ENCODE measurements around the gene IRS2. TPM values are rescaled to one million over a fixed set of nuclear protein-coding genes. Genes with fewer than 3 reads are reported as not detected.
A peak's percentile ranks its signal among the peaks of the same experiment; 100 is the strongest.

The IRS2 gene
- total and polyA plus RNA-seq, 8 donors, result 4.9 to 15.8 (median 7.7) TPM

- H3K4me1 ChIP-seq, result peaks cover 11 to 74% of the 10 kb centered on the region in 2 donors
Measured at GRCh38 chr13:109785141-109785891, 1.1 kb downstream of the IRS2 start.

GRCh38 chr13:109784590-109785140 lies 1.7 kb downstream of the IRS2 start:
- H3K27me3 ChIP-seq, result peaks cover 0 to 15% of the 10 kb centered on the region in 2 donors
- ATAC-seq (peak; percentile 64), DNase-seq (peak in 3 of 4 donors; percentile 64 to 97 (median 79))
- H3K9me3 ChIP-seq, result no peaks in the 10 kb centered on the region
- peak overlapping the region; percentile 56 to 89 for H3K27ac ChIP-seq
- intact Hi-C loops (cut with DNase I), result loop anchor here in 1 of 2 donors (10.0 kb wide), 1 partner anchor 820 kb away; no protein-coding TSS in a partner anchor
- TF ChIP-seq CTCF (IDR thresholded peaks at IDR 0.05), result peak; percentile 53 to 68
- peaks cover 18 to 74% of the 10 kb centered on the region in 2 donors for H3K4me1 ChIP-seq
- peak overlapping the region; percentile 38 to 80 for H3K4me3 ChIP-seq
- H3K36me3 ChIP-seq, result peaks cover 0 to 37% of the 10 kb centered on the region in 2 donors

More at GRCh38 chr13:109785141-109785891, 1.1 kb downstream of the IRS2 start:
- H3K27me3 ChIP-seq, result peaks cover 0 to 15% of the 10 kb centered on the region in 2 donors
- H3K9me3 ChIP-seq, result no peaks in the 10 kb centered on the region
- peak in 3 of 4 donors; percentile 46 to 89 (median 49) for DNase-seq
- peak overlapping the region; percentile 84 to 89 for H3K27ac ChIP-seq
- intact Hi-C loops (cut with DNase I), result loop anchor here in 1 of 2 donors (10.0 kb wide), 1 partner anchor 821 kb away; no protein-coding TSS in a partner anchor
- no peak for TF ChIP-seq CTCF (IDR thresholded peaks at IDR 0.05)
- peak overlapping the region; percentile 38 to 80 for H3K4me3 ChIP-seq
- peak; percentile 3 for ATAC-seq
- peaks cover 0 to 37% of the 10 kb centered on the region in 2 donors for H3K36me3 ChIP-seq

GRCh38 chr13:109783815-109784589 lies 2.4 kb downstream of the IRS2 start:
- no peaks in the 10 kb centered on the region for H3K9me3 ChIP-seq
- H3K4me1 ChIP-seq, result peaks cover 18 to 74% of the 10 kb centered on the region in 2 donors
- H3K4me3 ChIP-seq, result peak overlapping the region; percentile 31 to 80
- DNase-seq (peak in 1 of 4 donors; percentile 81), ATAC-seq (no peak)
- intact Hi-C loops (cut with DNase I), result loop anchor here in 1 of 2 donors (10.0 kb wide), 1 partner anchor 819 kb away; no protein-coding TSS in a partner anchor
- H3K36me3 ChIP-seq, result peaks cover 0 to 37% of the 10 kb centered on the region in 2 donors
- no peak overlapping the region for H3K27ac ChIP-seq
- no peak for TF ChIP-seq CTCF (IDR thresholded peaks at IDR 0.05)
- H3K27me3 ChIP-seq, result peaks cover 0 to 11% of the 10 kb centered on the region in 2 donors

- intact Hi-C loops (cut with DNase I), result loop anchor here in 1 of 2 donors (10.0 kb wide), 1 partner anchor 819 kb away; no protein-coding TSS in a partner anchor
- TF ChIP-seq CTCF (IDR thresholded peaks at IDR 0.05), result no peak
- Histone ChIP-seq H3K4me1 (peaks cover 18 to 74% of the 10 kb centered on the region in 2 donors), H3K36me3 (peaks cover 0 to 37% of the 10 kb centered on the region in 2 donors), H3K9me3 (no peaks in the 10 kb centered on the region), H3K27me3 (peaks cover 0 to 8% of the 10 kb centered on the region in 2 donors), H3K4me3 (peak overlapping the region in 1 of 2 donors; percentile 80), H3K27ac (no peak overlapping the region)
- DNase-seq, result no peak
- no peak for ATAC-seq
Measured at GRCh38 chr13:109783447-109783814, 3.0 kb downstream of the IRS2 start.

All from left lung (tissue), 10 donors.